ENCODE data around the gene C17orf78.
"Not testable (repeated sequence)": the region's sequence is repeated elsewhere in the genome, so short reads cannot be mapped to it uniquely, and the experiment has no call there.

The C17orf78 gene

GRCh38 chr17:37375706-37376105, at the start of gene C17orf78:
Gene C17orf78, plus strand, starts transcription at chr17:37375985. Its CDS starts 108 bp downstream, at chr17:37376093.
- FAIRE-seq (no peak), DNase-seq (ENCODE audit: extremely low spot score, insufficient read length, low read depth) (no peak)

GRCh38 chr17:37327341-37328090, 48.3 kb upstream of the C17orf78 start:
- no peak for FAIRE-seq

GRCh38 chr17:37338847-37339246, 36.9 kb upstream of the C17orf78 start:
- FAIRE-seq (no peak), DNase-seq (ENCODE audit: extremely low spot score, insufficient read length, low read depth) (no peak)

More at GRCh38 chr17:37327341-37328090, 48.3 kb upstream of the C17orf78 start:
- no peak for DNase-seq (ENCODE audit: extremely low spot score, insufficient read length, low read depth)

GRCh38 chr17:37339321-37339720, 36.5 kb upstream of the C17orf78 start:
- no peak for DNase-seq (ENCODE audit: extremely low spot score, insufficient read length, low read depth)
- no peak for FAIRE-seq

GRCh38 chr17:37340804-37341203, 35.0 kb upstream of the C17orf78 start:
- no peak for FAIRE-seq
- DNase-seq (ENCODE audit: extremely low spot score, insufficient read length, low read depth) = no peak

GRCh38 chr17:37342589-37342988, 33.2 kb upstream of the C17orf78 start:
- DNase-seq (ENCODE audit: extremely low spot score, insufficient read length, low read depth) (no peak), FAIRE-seq (no peak)

- FAIRE-seq = no peak
These were observed 31.3 kb upstream of the C17orf78 start for GRCh38 chr17:37344519-37344918.

GRCh38 chr17:37346863-37347402, 28.9 kb upstream of the C17orf78 start:
- FAIRE-seq; DNase-seq (ENCODE audit: extremely low spot score, insufficient read length, low read depth): not testable (repeated sequence)

More at GRCh38 chr17:37344519-37344918, 31.3 kb upstream of the C17orf78 start:
- no peak for DNase-seq (ENCODE audit: extremely low spot score, insufficient read length, low read depth)

GRCh38 chr17:37356796-37357569, 18.8 kb upstream of the C17orf78 start:
- not testable (repeated sequence) for DNase-seq (ENCODE audit: extremely low spot score, insufficient read length, low read depth)

GRCh38 chr17:37358098-37358829, 17.5 kb upstream of the C17orf78 start:
- peak; percentile 26 for DNase-seq (ENCODE audit: extremely low spot score, insufficient read length, low read depth)
- no peak for FAIRE-seq

More at GRCh38 chr17:37356796-37357569, 18.8 kb upstream of the C17orf78 start:
- FAIRE-seq = not testable (repeated sequence)

GRCh38 chr17:37358830-37359681, 16.7 kb upstream of the C17orf78 start:
- FAIRE-seq (no peak), DNase-seq (ENCODE audit: extremely low spot score, insufficient read length, low read depth) (peak; percentile 97)

GRCh38 chr17:37359682-37360188, 16.1 kb upstream of the C17orf78 start:
- no peak for DNase-seq (ENCODE audit: extremely low spot score, insufficient read length, low read depth)
- no peak for FAIRE-seq

- FAIRE-seq (no peak), DNase-seq (ENCODE audit: extremely low spot score, insufficient read length, low read depth) (no peak)
These were observed 15.2 kb upstream of the C17orf78 start for GRCh38 chr17:37360632-37361031.

GRCh38 chr17:37361543-37361942, 14.2 kb upstream of the C17orf78 start:
- FAIRE-seq = no peak
- DNase-seq (ENCODE audit: extremely low spot score, insufficient read length, low read depth) = no peak

- FAIRE-seq = no peak
These were observed 10.2 kb upstream of the C17orf78 start for GRCh38 chr17:37365589-37365988.

GRCh38 chr17:37368577-37368976, 7.2 kb upstream of the C17orf78 start:
- FAIRE-seq = no peak
- no peak for DNase-seq (ENCODE audit: extremely low spot score, insufficient read length, low read depth)

More at GRCh38 chr17:37365589-37365988, 10.2 kb upstream of the C17orf78 start:
- no peak for DNase-seq (ENCODE audit: extremely low spot score, insufficient read length, low read depth)

- DNase-seq (ENCODE audit: extremely low spot score, insufficient read length, low read depth) (peak; percentile 54), FAIRE-seq (no peak)
These were observed 2.1 kb upstream of the C17orf78 start for GRCh38 chr17:37373530-37374159.

GRCh38 chr17:37382056-37382455, 6.3 kb downstream of the C17orf78 start:
- no peak for DNase-seq (ENCODE audit: extremely low spot score, insufficient read length, low read depth)
- no peak for FAIRE-seq
